PC-9 (cell line): ENCODE measurements around the gene USP3. TPM values are rescaled to one million over a fixed set of nuclear protein-coding genes. Genes with fewer than 3 reads are reported as not detected.

Experiments used
- BruUV-seq: library from RNA; stranded (reverse); fragments of 400-500 nt; replicated peaks from 2 replicates; lab custom pipeline; 2021; lab: Mats Ljungman, UMichigan
- CTCF ChIA-PET: fragments of 300-600 bp; sonication (Branson Sonifier 250); formaldehyde crosslinking; loops from one replicate; lab custom pipeline; 2022; ENCODE audit warnings: antibody characterized with exemption; lab: Charles Lee
- POLR2A ChIA-PET: fragments of 300-600 bp; sonication (Branson Sonifier 250); formaldehyde crosslinking; loops from one replicate; lab custom pipeline; 2022; ENCODE audit warnings: antibody characterized with exemption; ENCODE audit not compliant: unreplicated experiment; lab: Charles Lee
- DNase-seq, 2 experiments: peaks; one replicate each; pipeline versions ENCODE4 v3.0.0 to v3.0.0-alpha.2; 2015 to 2022; ENCODE audit warnings: mixed read lengths in 1 of 2
- H2AFZ ChIP-seq: fragments of 200-600 bp; sonication (generic); 2 replicates; pipeline ENCODE4 v1.8.1; 2017; ENCODE audit warnings: antibody characterized with exemption
- H3F3A ChIP-seq: fragments of 200-600 bp; sonication (generic); 2 replicates; pipeline ENCODE4 v1.8.1; 2017; ENCODE audit warnings: antibody characterized with exemption, mild to moderate bottlenecking, low read depth; ENCODE audit not compliant: insufficient read depth
- H3K27ac ChIP-seq: fragments of 200-600 bp; sonication (generic); 2 replicates; pipeline ENCODE4 v1.6.1; 2016; ENCODE audit warnings: mixed run types
- H3K27me3 ChIP-seq: fragments of 200-600 bp; sonication (generic); 2 replicates; pipeline ENCODE4 v1.6.1; 2016; ENCODE audit warnings: low read depth, mixed run types; ENCODE audit not compliant: insufficient read depth
- H3K36me3 ChIP-seq: fragments of 200-600 bp; sonication (generic); 2 replicates; pipeline ENCODE4 v1.6.1; 2016; ENCODE audit warnings: low read depth, mixed run types
- H3K4me1 ChIP-seq: fragments of 200-600 bp; sonication (generic); replicated peaks from 2 replicates; pipeline ENCODE4 v1.6.1; 2016; ENCODE audit warnings: mixed run types; ENCODE audit not compliant: insufficient read depth
- H3K4me2 ChIP-seq: fragments of 200-600 bp; sonication (generic); 2 replicates; pipeline ENCODE4 v1.6.1; 2017; ENCODE audit warnings: mixed run types
- H3K4me3 ChIP-seq: fragments of 200-600 bp; sonication (generic); 2 replicates; pipeline ENCODE4 v1.6.1; 2016; ENCODE audit warnings: mixed run types
- H3K79me2 ChIP-seq: fragments of 200-600 bp; sonication (generic); 2 replicates; pipeline ENCODE4 v1.6.1; 2017; ENCODE audit warnings: low read depth, mixed run types
- H3K9me2 ChIP-seq: fragments of 200-600 bp; sonication (generic); 2 replicates; pipeline ENCODE4 v1.8.1; 2017; ENCODE audit warnings: mild to moderate bottlenecking; ENCODE audit not compliant: insufficient read depth
- H3K9me3 ChIP-seq: fragments of 200-600 bp; sonication (generic); 2 replicates; pipeline ENCODE4 v1.8.1; 2016; ENCODE audit warnings: low read depth; ENCODE audit not compliant: insufficient read depth
- H4K20me1 ChIP-seq: fragments of 200-600 bp; sonication (generic); 2 replicates; pipeline ENCODE4 v1.8.1; 2017; ENCODE audit not compliant: insufficient read depth
- EZH2 ChIP-seq: fragments of 200-600 bp; sonication (generic); IDR thresholded peaks from 2 replicates; pipeline ENCODE4 v1.8.0; 2017; ENCODE audit warnings: antibody characterized with exemption, low read depth
- intact Hi-C: fragments of 100-400 bp; cut with micrococcal nuclease; formaldehyde crosslinking; loops from one replicate; pipeline ENCODE4 v1.10.0; 2022; ENCODE audit not compliant: unreplicated experiment
- total RNA-seq: library from RNA; stranded (reverse); gene quantifications from 2 replicates; pipeline ENCODE4 v1.2.3, GENCODE V29; 2021
- TF ChIP-seq, protein P1 (sequence below): fragments of 200-600 bp; sonication (generic); conservative IDR thresholded peaks from 2 replicates; pipeline ENCODE4 v1.6.1; 2017; ENCODE audit warnings: mixed run types, antibody characterized with exemption, mild to moderate bottlenecking, moderate library complexity

Gene USP3
- total RNA-seq, 1 experiment from 2014 or later: 57.5 TPM

GRCh38 chr15:63587527-63587926 lies 83.1 kb downstream of the USP3 start:
- intact Hi-C loops: no loop called here
- 0 out of 2 replicates have a peak, but pooled peaks cover 10% of the 10 kb centered on the region for H3K4me1 ChIP-seq
- no peak overlapping the region for H3K4me2 ChIP-seq
- no peak overlapping the region for H3K27ac ChIP-seq
- H3K9me3 ChIP-seq: no peaks in the 10 kb centered on the region
- ChIA-PET POLR2A (interaction anchor here (0.6 kb wide), 1 partner anchor 569 kb away, joined by 6 read pairs; no protein-coding TSS in a partner anchor), CTCF (no interaction called here)
- BruUV-seq: no TSS peak
- peaks cover 7% of the 10 kb centered on the region; the same call in 1 of the 2 replicates for H3K36me3 ChIP-seq
- H3F3A ChIP-seq: no peaks in the 10 kb centered on the region
- H3K79me2 ChIP-seq: no peaks in the 10 kb centered on the region
- H2AFZ ChIP-seq: no peak overlapping the region
- TF ChIP-seq EZH2: no peak
- TF ChIP-seq, protein P1, sequence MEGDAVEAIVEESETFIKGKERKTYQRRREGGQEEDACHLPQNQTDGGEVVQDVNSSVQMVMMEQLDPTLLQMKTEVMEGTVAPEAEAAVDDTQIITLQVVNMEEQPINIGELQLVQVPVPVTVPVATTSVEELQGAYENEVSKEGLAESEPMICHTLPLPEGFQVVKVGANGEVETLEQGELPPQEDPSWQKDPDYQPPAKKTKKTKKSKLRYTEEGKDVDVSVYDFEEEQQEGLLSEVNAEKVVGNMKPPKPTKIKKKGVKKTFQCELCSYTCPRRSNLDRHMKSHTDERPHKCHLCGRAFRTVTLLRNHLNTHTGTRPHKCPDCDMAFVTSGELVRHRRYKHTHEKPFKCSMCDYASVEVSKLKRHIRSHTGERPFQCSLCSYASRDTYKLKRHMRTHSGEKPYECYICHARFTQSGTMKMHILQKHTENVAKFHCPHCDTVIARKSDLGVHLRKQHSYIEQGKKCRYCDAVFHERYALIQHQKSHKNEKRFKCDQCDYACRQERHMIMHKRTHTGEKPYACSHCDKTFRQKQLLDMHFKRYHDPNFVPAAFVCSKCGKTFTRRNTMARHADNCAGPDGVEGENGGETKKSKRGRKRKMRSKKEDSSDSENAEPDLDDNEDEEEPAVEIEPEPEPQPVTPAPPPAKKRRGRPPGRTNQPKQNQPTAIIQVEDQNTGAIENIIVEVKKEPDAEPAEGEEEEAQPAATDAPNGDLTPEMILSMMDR: no peak
- no peak for DNase-seq
- H3K4me3 ChIP-seq: no peak overlapping the region
- no peaks in the 10 kb centered on the region for H3K9me2 ChIP-seq
- H3K27me3 ChIP-seq: no peaks in the 10 kb centered on the region
- H4K20me1 ChIP-seq: no peaks in the 10 kb centered on the region

GRCh38 chr15:63588826-63589225 lies 84.4 kb downstream of the USP3 start:
- Histone ChIP-seq H3K27ac (no peak overlapping the region), H3K4me1 (0 out of 2 replicates have a peak, but pooled peaks cover 10% of the 10 kb centered on the region), H3K36me3 (peaks cover 7% of the 10 kb centered on the region; the same call in 1 of the 2 replicates), H3K4me3 (no peak overlapping the region), H3K27me3 (no peaks in the 10 kb centered on the region), H4K20me1 (no peaks in the 10 kb centered on the region), H3K9me2 (no peaks in the 10 kb centered on the region), H3K79me2 (no peaks in the 10 kb centered on the region), H2AFZ (no peak overlapping the region), H3F3A (no peaks in the 10 kb centered on the region), H3K4me2 (no peak overlapping the region), H3K9me3 (no peaks in the 10 kb centered on the region)
- ChIA-PET POLR2A (no interaction called here), CTCF (no interaction called here)
- intact Hi-C loops: no loop called here
- no peak for DNase-seq
- no peak for TF ChIP-seq EZH2
- TF ChIP-seq, protein P1: no peak
- no TSS peak for BruUV-seq

- POLR2A ChIA-PET: no interaction called here
These were observed 89.6 kb downstream of the USP3 start for GRCh38 chr15:63593705-63594671.

More at GRCh38 chr15:63593705-63594671, 89.6 kb downstream of the USP3 start:
- Histone ChIP-seq H4K20me1 (no peaks in the 10 kb centered on the region), H3K9me2 (no peaks in the 10 kb centered on the region), H3K27ac (no peak overlapping the region), H3K79me2 (no peaks in the 10 kb centered on the region), H3K4me2 (no peak overlapping the region), H3K9me3 (no peaks in the 10 kb centered on the region), H3K4me1 (no peaks in the 10 kb centered on the region), H3K27me3 (no peaks in the 10 kb centered on the region), H2AFZ (no peak overlapping the region), H3K36me3 (no peaks in the 10 kb centered on the region), H3F3A (0 out of 2 replicates have a peak, but pooled peaks cover 4% of the 10 kb centered on the region), H3K4me3 (no peak overlapping the region)
- CTCF ChIA-PET: no interaction called here
- BruUV-seq: no TSS peak
- TF ChIP-seq, protein P1: no peak
- no peak for TF ChIP-seq EZH2
- no peak for DNase-seq
- intact Hi-C loops: no loop called here
